Measurements from ENCODE around the gene NECTIN2.
A peak's percentile ranks its signal among the peaks of the same experiment; 100 is the strongest.

NECTIN2 gene

DNA sequence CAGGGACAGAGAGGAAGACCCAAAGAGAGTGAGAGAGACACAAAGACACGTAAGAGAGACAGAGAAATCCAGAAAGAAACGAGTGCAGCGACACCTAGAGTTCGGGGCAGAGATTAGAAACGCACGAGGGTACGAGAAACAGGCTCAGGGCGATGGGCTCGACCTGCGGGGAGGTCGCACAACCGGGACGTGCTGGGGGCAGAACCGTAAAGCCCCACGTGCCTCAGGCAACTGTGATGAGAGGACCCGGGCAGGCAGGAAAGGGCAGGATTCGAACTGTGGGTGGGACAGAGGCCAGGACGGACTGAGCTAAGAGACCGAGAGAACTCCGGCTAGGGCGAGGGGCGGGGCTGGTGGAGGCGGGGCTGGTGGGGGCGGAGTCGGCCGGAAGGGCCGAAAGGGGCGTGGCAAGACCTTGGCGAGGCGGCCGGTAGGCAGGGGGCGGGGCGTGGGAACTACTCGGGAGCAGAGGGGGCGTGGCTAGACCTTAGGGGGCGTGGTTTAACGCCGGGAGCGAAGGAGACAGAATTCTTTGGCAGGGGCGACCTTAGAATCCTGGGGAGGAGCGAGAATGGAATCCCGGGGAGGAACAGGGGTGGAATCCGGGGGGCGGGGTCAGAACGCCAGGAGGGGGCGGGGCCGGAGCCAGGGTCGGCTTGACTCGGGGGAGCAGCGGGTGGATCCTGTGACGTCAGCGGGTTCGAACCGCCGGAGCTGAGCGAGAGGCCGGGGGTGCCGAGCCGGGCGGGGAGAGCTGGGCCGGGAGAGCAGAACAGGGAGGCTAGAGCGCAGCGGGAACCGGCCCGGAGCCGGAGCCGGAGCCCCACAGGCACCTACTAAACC, at the start of gene NECTIN2:
TSS of gene NECTIN2 (plus strand) at position 686 of the 843 bp plus-strand sequence. CDS start 229 bp downstream, outside the sequence.
- DNase-seq: peak; percentile 82

DNA sequence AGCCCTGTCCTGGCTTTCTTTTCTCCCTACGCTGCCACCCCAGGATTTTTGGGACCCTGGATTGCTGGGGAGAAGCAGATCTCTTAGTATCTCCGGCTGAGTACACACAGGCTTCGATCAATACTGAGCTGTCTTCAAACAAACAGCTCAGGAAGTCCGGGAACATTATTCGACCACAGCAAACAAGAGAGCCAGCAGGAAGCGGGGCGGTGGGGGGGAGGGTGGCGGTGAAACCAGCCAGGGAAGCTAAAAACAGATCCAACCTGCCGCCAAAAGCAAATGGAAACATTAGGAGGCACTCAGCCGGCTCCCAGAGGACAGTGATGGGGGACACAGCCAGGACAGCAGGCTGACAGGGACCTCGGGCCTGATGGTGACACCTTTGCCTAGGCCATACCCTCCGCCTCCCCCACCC, 49.4 kb upstream of the NECTIN2 start:
- DNase-seq: peak; percentile 49

DNA sequence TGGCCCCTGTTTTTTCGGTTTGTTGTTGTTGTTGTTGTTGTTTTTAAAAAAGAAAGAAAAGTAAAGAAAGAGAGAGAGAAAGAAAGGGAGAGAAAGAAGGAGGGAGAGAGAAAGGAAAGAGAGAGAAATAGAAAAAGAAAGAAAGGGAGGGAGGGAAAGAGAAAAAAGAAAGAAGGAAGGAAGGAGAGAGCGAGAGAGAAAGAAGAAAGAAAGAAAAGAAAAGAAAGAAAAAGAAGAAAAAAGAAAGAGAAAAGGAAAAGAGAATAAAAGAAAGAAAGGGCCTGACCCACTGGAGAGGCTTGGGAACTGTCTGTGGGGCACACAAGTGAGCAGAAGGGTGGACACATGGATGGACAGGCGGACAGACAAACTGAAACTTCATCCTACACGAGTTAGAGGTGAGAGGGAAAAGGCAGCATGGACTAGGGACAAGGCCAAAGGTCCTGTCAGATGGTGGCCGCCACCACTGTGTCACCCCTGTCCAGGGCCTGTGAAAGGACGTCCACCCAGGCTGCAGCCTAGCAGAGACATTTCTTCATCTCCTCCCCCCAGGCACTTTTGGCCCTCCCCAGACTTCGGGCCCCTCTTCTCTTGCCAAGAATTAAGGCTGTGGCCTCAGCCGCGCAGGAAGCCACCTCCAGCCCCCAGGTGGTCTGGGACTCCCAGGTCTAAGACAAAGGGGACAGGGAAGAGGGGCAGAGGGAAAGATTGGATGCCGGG, 46.3 kb upstream of the NECTIN2 start:
- DNase-seq: no peak

DNA sequence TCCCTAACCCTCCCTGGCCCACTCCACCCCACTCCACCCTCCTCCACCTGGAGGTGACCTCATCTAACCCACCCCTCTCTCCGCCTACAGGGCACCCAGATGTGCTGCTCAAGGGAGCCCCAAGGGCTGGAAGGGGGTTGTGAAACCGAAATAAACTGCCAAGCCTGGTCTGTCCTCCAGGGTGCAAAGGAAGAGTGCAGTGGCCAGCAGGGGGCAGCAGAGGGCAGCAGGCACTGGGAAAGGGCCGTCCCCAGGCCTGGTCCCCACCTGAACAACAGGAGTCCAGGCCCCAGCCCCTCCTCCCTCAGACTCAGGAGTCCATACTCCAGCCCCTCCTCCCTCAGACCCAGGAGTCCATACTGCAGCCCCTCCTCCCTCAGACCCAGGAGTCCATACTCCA, 45.6 kb upstream of the NECTIN2 start:
- peak; percentile 88 for DNase-seq

DNA sequence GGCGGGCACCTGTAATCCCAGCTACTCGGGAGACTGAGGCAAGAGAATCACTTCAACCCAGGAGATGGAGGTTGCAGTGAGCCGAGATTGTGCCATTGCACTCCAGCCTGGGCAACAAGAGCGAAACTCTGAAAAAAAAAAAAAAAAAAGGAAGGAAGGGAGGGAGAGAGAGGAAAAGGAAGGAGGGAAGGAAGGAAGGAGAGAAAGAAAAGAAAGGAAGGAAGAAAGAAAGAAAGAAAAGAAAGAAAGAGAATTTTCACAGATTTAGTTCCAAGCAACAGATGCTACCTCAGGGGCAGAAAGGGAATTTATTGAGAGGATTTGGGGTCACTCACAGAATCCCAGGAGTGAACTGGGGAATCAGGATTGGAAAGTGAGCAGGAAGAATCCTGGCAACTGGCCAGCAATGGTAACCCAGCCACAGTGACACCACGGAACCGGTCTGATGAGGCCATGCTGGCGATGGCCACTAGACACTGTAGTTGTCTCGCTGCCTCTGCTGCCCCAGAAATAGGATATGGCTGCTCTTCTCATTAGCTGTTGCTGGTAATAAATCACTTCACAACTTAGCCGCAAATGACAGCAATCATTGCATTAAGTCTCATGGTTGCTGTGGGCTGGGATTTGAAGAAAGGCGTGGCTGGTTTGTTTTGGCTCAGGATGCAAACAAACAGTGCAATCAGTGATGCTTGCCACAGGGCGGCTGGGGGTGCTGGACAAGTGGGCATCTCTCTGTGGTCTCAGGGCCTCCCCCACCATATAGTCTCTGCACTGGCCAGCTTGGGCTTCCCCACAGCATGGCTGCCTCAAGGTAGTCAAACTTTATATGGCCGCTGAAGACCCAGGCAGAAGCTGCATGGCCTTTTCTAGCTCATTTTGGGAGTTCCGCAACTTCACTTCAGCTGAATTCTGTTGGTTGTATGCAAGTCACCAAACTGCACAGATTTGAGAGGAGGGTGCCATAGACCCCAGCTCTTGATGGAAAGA, 42.4 kb upstream of the NECTIN2 start:
- DNase-seq: no peak

DNA sequence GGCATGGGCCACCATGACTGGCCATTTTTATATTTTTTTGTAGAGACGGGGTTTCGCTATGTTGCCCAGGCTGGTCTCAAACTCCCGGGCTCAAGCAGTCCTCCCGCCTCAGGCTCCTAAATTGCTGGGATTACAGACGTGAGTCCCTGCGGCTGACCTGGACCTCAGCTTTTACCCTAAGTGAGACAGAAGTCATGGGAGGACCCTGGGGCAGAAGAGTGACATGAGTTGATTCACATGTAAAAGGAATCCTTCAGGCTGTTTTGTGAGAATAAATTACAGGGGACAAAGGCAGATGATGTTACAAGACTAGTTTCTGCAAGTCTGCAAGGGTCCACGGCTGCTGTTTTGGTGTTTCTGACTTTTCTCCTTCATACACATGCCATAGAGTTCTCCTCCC, 39.8 kb upstream of the NECTIN2 start:
- DNase-seq: no peak

DNA sequence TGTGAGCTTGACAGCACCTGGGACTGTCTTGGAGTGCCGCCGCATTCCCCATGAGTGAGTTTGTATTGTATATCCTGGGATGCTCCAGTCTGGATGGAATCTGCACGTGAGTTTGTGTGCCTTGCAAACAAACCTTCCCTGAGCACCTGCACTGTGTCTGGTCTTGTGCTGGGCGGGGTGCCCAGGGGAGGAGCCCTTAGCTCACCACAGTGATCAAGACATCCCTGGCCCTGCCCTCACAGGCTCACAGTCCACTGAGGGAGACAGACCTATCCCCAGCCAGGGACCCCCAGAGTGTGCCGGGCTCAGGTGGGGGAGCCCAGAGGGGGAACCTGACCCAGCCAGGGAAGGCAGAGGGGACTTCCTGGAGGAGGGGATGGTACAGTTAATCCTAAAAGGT, 38.9 kb upstream of the NECTIN2 start:
- DNase-seq: no peak

DNA sequence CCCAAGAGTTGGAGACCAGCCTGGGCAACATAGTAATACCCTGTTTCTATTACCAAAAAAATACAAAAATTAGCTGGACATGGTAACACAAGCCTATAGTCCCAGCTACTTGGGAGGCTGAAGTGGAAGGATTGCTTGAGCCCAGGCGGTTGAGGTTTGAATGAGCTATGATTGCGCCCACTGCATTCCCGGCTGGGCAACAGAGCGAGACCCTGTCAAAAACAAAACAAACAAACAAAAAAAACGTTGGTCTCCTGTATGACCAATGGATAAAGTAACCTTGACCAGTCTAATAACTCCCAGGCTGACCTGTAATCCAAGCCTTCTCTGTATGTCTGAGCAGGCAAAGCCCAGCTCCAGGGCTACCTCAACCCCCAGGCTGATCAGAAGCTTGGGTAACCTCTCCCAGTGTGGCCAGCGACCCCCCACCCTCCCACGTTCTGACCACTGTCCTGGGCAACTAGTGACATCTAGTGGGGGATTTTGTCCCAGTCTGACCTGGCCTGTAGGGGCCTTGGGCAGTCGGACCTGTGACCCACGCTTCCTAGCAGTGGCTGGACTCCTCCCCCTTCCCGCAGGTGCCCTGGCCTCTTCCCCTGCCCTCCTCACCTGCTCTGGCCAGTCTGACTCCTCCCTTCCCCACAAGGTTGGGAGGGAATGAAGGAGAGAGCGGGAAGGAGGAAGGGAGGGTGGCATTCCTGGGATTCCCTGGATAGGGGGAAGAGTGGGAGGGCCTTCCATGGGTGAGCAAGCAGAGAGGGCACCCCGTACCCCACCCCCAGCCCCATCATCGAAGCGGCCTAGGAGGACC, 38.2 kb upstream of the NECTIN2 start:
- no peak for DNase-seq

DNA sequence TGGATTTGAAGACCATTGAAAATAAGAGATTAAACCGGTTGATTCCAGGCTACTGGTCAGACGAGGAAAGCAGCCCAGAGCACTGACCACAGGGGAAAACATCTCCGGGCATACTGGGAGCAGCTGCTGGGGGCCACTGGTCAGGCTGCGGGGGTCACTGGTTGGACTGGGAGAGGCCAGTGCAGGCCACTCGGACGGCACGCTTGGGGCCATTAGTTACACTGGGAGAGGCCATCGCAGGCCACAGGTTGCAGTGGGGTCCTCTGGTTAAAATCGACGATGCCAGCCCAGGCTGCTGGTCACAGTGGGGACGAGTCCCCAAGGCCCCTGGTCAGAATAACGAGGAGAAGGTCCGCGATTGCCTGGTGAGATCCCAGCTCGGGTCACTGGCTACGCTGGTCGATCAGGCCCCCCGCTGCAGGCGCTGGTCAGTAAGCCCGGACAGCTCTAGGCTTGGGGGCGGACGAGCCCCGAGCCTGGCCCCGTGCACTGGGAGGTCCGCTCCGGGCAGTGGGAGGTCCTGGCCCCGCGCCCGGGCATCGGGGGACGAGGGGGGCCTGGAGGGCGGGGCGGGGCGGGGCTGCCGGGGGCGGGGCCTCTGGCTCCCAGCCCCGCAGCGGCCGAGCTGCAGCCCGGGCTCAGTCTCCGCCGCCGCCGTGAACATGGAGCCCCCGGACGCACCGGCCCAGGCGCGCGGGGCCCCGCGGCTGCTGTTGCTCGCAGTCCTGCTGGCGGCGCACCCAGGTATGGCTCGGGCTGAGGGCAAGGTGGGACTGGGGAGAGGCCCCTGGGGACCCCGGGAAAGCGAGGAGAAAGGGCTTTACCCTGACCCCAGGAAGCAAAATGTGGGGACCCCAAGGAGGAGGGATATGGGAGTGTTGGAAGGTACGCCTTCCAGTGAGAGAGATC, 37.4 kb upstream of the NECTIN2 start, which contains the start of gene BCAM:
TSS of gene BCAM (plus strand) at position 641 of the 909 bp plus-strand sequence. CDS start at position 663, 22 bp downstream.
- peak; percentile 17 for DNase-seq

DNA sequence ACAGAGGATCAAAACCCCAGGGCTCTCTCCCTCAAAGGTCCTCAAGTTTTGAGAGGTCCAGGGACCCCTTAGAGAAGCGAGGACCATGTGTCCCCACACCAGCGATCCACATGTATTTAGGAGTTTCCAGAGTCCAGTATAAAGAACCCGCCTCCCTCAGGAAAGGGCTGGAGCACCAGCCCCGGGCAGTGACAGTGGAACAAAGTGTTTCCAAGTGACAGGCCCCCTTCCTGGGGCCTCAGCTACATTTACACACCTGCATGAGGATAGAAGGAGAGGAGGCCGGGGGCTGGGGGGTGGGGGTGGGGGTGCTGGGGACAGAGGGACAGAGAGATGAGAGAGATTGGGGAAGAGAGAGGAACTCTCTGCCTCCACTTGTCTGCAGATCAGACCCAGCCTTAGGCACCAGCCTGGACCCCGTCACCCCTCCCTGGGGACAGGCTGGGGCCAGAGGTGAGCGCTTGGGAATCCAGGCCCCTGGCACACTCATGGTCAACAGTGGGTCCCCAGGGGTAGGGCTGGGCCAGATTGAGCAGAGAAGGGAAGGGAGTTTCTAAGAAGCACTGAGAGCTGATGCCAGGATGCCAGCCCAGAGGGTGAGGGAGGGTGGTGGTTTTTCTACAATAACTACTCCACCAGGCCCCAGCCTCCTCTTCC, 36.4 kb upstream of the NECTIN2 start:
- no peak for DNase-seq

DNA sequence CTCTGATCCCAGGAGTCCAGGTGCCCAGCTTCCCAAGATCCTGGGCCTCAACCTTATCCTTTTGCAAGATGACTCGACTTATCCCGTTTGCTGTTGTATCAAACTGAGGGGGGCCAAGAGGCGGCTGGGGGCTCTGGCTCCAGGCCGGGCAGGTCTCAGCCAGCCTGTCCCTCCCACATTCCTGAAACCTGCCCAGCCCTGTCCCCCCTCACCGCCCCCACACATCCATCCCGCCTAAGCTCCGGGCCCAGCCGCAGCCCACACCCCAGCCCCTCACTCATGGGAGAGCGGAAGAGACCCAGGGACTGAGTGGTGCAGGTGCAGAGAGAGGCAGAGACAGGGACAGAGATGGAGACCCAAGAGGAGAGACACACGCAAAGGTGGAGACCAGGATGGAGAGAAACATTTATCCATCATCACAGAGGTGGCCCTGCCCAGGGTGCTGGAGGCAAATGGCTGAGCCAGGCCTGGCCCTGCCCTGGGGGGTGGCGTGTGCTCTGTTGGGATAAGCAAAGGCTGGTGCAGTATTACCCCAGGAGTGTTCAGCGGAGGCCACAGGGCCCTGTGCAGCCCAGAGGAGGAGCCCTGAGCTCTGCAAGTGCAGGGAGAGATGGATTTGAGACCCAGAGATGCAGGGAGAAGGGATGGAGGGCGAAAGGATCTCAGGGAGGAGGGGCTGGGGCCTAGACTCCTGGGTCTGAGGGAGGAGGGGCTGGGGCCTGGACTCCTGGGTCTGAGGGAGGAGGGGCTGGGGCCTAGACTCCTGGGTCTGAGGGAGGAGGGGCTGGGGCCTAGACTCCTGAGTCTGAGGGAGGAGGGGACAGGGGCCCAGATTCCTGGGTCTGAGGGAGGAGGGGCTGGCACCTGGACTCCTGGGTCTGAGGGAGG, 35.6 kb upstream of the NECTIN2 start:
- DNase-seq: no peak

DNA sequence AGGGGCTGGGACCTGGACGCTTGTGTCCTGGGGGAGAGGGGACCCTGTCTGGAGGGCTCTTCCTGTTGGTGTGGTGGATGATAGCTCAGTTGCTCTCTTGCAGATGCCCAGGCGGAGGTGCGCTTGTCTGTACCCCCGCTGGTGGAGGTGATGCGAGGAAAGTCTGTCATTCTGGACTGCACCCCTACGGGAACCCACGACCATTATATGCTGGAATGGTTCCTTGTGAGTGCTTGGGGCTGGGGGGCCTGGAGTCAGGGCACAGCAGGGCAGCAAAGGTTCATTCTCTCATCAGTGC, 35.0 kb upstream of the NECTIN2 start:
- no peak for DNase-seq

DNA sequence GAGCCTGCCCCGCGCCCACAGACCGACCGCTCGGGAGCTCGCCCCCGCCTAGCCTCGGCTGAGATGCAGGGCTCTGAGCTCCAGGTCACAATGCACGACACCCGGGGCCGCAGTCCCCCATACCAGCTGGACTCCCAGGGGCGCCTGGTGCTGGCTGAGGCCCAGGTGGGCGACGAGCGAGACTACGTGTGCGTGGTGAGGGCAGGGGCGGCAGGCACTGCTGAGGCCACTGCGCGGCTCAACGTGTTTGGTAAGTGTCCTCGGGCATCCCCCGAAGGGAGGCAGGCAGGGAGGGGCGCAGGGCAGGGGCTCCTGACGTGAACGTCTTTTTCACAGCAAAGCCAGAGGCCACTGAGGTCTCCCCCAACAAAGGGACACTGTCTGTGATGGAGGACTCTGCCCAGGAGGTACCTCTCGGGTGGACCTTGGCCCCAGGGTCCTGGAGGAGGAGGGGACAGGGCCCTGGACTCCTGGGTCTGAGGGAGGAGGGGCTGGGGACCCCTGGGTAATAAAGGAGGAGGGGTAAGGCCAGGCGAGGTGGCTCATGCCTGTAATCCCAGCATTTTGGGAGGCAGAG, 33.9 kb upstream of the NECTIN2 start:
- DNase-seq: no peak

DNA sequence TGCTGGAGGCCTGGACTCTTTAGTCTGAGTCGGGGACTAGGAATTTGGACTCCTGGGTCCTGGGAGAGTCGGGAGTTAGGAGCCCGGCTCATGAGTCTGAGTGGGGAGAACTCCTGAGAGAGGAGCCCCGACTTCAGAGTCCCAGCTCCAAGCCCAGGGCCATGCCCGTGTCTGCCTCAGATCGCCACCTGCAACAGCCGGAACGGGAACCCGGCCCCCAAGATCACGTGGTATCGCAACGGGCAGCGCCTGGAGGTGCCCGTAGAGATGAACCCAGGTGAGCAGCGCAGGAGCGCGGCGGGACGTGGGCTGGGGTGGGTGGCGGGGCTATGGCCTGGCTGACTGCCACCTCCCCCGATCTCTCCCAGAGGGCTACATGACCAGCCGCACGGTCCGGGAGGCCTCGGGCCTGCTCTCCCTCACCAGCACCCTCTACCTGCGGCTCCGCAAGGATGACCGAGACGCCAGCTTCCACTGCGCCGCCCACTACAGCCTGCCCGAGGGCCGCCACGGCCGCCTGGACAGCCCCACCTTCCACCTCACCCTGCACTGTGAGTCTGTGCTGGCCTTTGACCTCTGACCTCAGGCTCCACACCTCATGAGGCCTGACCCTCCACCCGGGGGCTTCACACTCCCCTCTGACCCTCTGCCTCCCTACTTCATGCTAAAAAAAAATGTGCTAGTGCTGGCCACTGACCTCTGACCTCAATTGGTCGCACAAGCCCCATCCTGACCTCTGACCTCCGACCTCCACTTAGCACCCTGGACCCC, 32.8 kb upstream of the NECTIN2 start:
- DNase-seq: no peak

DNA sequence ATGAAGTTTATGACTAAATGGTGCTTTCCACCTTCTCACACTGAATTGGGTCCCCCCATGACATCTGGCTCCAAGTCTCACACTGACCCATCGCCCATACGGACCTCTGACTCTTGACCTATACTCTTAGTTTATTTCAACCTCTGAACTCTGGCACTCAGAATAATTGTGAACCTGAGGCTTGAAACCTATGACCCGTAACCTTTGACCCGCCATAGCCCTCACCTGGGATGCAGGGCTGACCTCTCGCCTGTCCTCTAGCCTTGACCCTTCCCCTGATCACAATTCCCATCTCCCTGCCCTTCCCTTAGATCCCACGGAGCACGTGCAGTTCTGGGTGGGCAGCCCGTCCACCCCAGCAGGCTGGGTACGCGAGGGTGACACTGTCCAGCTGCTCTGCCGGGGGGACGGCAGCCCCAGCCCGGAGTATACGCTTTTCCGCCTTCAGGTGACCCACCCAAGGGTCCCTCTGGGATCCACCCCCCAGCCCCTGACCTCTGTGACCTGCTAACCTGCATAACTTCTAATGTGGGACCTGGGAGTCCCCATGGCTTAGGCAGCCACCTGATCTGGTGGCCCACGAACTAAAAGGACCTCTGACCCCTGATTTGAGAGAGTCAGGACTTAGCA, 32.1 kb upstream of the NECTIN2 start:
- DNase-seq: no peak

DNA sequence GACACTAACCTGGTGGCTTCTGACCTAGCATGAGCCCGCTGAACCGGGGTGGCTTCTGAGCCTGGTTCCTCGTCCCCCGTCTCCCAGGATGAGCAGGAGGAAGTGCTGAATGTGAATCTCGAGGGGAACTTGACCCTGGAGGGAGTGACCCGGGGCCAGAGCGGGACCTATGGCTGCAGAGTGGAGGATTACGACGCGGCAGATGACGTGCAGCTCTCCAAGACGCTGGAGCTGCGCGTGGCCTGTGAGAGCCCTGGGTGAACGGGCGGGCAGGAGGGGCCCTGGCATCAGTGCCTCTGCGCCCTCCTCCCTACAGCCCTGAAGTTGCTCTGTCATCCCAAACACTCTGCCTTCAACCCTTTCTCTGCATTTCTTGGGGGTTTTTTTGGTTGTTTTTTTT, 31.6 kb upstream of the NECTIN2 start:
- no peak for DNase-seq

DNA sequence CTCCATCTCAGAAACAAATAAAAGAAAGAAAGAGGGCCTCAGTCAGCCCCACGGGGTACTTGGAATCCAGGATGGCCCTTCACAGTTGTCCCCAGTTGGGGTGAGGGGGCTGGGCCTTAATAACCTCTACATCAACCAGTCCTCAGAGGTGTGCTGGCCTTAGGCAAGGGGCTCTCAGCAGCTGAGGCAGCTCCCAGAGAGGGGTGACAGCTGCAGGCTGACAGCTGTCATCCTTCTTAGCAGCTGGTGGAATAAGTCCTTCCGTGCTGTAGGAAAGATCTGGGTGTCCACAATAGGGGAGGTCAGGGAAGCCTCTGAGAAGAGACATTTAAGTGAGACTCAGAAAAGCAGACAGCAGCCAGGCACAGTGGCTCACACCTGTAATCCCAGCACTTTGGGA, 29.8 kb upstream of the NECTIN2 start:
- no peak for DNase-seq

All from CD4-positive, alpha-beta T cell treated with Interleukin-17A for 4 hours (primary cell).